PFSK-1 (cell line): ENCODE measurements around the gene HK3.

Experiments used
- SIN3A ChIP-seq: IDR thresholded peaks from 2 replicates; pipeline ENCODE4 v1.6.1; 2012; ENCODE audit warnings: mild to moderate bottlenecking, low read length, moderate library complexity, borderline replicate concordance; ENCODE audit not compliant: insufficient read depth
- TF ChIP-seq, protein P1 (sequence below), 2 experiments: IDR thresholded peaks; 2 replicates each; pipeline versions ENCODE4 v1.6.1 to v1.8.0; 2011 to 2012; ENCODE audit warnings: low read depth in 2 of 2, low read length in 2 of 2, control low read depth in 1 of 2, inconsistent platforms in 1 of 2, mild to moderate bottlenecking in 1 of 2, moderate library complexity in 1 of 2; ENCODE audit not compliant: insufficient read depth in 1 of 2

DNA sequence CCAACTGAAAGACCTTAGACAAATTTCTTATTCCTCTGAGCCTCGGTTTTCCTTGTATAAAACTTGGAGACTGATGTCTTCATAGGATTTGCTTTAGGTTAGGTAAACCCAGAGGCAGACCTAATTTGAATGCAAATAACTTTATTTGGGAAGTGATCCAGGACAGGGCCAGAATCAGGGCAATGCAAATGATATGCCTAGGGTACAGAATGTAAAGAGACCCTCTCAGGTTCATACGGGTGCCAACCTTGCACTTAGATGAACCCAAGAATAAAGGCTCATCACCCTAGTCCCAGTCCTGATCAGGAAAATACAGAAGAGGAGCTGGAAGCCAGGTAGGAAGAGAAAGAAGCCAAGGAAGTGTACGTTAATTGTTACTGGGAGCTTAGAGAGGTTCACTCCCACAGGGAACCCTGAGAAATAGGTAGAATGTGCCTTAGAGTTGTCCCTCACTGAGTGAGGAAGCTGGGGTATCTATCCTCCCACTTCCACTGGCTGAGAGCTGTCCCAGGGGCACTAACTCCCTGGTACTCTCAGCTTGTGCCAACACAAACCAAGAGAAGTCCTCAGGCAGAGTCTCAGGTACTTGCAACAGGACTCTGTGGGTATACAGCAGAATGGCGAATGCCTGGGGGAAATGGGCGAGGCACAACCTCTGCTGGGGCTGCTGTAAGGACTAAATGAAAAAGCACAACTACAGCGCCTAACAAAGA is 3.1 kb upstream of the HK3 start:
- no peak for TF ChIP-seq SIN3A
- TF ChIP-seq, protein P1, sequence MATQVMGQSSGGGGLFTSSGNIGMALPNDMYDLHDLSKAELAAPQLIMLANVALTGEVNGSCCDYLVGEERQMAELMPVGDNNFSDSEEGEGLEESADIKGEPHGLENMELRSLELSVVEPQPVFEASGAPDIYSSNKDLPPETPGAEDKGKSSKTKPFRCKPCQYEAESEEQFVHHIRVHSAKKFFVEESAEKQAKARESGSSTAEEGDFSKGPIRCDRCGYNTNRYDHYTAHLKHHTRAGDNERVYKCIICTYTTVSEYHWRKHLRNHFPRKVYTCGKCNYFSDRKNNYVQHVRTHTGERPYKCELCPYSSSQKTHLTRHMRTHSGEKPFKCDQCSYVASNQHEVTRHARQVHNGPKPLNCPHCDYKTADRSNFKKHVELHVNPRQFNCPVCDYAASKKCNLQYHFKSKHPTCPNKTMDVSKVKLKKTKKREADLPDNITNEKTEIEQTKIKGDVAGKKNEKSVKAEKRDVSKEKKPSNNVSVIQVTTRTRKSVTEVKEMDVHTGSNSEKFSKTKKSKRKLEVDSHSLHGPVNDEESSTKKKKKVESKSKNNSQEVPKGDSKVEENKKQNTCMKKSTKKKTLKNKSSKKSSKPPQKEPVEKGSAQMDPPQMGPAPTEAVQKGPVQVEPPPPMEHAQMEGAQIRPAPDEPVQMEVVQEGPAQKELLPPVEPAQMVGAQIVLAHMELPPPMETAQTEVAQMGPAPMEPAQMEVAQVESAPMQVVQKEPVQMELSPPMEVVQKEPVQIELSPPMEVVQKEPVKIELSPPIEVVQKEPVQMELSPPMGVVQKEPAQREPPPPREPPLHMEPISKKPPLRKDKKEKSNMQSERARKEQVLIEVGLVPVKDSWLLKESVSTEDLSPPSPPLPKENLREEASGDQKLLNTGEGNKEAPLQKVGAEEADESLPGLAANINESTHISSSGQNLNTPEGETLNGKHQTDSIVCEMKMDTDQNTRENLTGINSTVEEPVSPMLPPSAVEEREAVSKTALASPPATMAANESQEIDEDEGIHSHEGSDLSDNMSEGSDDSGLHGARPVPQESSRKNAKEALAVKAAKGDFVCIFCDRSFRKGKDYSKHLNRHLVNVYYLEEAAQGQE (IDR thresholded peaks at IDR 0.05; ENCODE audit: insufficient read depth in 1 of 2, low read depth in 2 of 2, low read length in 2 of 2) = no peak
